Umbilical cord (tissue), 2 donors: ENCODE measurements around the gene MMP2. TPM values are rescaled to one million over a fixed set of nuclear protein-coding genes. Genes with fewer than 3 reads are reported as not detected.

Experiments
- DNase-seq: peaks from one replicate; pipeline ENCODE4 v3.0.0-alpha.2; 2015; ENCODE audit warnings: low spot score
- total RNA-seq: library from RNA; depleted of rRNA; stranded (reverse); fragments of >200 nt; gene quantifications from one replicate; pipeline ENCODE4 v1.2.3, GENCODE V29; 2014; ENCODE audit warnings: low replicate concordance; ENCODE audit not compliant: insufficient read depth

The MMP2 gene
- total RNA-seq, result 175 TPM

DNA sequence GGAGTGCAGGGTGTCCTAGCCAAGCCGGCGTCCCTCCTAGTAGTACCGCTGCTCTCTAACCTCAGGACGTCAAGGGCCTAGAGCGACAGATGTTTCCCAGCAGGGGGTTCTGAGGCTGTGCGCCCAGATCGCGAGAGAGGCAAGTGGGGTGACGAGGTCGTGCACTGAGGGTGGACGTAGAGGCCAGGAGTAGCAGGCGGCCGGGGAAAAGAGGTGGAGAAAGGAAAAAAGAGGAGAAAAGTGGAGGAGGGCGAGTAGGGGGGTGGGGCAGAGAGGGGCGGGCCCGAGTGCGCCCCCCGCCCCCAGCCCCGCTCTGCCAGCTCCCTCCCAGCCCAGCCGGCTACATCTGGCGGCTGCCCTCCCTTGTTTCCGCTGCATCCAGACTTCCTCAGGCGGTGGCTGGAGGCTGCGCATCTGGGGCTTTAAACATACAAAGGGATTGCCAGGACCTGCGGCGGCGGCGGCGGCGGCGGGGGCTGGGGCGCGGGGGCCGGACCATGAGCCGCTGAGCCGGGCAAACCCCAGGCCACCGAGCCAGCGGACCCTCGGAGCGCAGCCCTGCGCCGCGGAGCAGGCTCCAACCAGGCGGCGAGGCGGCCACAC is at the start of gene MMP2:
Gene MMP2, plus strand, starts transcription at position 372 of the 603 bp plus-strand sequence. CDS start 282 bp downstream, outside the sequence.
- DNase-seq, result peak; percentile 89

DNA sequence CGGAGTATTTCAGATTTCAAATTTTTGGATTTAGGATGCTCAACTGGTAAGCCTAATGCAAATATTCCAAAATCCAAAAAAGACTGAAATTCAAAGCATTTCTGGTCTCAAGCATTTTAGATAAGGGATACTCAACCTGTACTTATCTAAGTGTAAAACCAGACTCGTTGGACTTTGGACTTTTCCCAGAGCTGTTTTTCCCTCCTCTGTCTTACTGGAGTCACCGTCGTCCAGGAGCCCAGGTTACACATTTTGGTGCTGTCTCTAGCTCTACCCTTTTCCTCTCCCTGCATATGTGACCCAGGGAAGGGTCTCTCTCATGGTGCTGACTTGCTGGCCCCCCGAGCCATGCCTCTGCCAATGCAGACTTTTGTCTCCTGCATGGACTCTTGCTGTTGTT is 46.0 kb upstream of the MMP2 start:
- no peak for DNase-seq

DNA sequence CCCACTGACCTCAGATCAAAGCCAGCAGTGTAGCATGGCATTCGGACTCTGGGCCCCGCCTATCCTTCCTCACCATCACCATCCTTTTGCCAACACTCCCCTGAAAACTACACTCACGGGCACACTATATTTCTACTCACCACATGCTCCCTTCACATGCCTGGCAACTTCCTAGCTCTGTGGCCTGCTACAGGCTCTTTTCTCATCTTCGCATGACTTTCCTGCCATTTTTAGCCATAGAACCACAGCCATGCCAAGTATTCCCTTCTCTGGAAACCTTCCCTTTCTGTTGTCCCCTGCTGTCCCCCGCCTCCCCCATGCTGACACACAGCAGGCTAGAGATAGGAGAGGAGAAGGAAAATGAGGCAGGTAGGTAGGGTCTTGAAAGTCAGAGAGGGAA is 45.5 kb upstream of the MMP2 start:
- DNase-seq, result no peak

DNA sequence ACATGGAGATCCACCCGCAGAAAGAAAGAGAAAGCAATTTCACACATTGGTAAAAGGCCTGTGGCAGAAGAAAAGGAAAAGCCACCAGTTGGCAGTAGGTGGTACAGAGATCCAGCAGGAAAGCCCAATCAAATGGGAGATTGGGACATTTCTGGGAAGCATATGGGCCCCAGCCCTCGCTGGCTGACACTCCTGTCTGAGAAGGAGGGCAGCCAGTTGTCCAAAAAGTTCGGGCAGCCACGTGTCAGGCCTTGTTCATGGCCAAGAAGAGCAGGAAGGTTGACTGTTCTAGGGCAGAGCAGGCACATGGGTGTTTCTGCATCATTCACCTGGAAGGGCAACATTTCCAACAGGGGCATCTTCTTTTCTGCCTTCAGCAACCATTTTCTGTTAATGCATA is 45.0 kb upstream of the MMP2 start:
- no peak for DNase-seq

DNA sequence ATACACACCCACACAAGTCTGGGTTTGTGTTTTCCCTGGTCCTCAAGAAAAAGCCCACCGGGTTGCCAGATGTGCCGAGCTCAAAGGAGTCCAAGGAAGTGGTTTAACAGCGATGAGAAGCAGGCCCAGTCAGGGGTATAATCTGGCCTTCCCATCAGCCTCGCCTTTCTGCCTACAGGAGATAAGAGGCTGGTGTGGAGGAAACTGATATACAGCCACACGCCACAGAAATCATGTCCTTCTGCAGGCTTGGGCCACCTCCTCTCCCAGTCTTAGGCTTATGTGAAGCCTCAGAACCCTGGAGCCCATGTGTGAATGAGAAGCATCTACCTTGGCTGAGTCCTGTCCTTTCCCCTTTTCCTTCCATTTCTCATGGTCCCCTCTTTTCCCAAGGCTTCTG is 43.6 kb upstream of the MMP2 start:
- DNase-seq, result no peak

DNA sequence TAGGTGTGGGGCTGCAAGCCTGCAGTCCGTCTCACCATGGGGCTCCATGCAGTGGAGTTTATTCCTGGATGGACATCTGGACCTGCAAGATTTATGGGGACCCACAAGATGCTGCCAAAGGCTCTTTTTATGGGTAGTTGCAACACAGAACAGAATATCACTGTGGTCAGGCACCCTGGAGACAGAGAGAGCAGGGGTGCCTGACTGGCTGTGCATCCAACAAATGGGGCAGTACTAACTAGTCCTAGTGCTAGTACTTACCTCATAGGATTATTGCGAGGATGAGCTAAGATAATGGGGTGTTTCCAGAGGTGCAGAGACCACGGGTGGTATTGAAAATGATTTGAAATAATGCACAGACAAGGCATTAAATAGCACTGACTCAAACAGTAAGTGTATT is 42.4 kb upstream of the MMP2 start:
- no peak for DNase-seq

DNA sequence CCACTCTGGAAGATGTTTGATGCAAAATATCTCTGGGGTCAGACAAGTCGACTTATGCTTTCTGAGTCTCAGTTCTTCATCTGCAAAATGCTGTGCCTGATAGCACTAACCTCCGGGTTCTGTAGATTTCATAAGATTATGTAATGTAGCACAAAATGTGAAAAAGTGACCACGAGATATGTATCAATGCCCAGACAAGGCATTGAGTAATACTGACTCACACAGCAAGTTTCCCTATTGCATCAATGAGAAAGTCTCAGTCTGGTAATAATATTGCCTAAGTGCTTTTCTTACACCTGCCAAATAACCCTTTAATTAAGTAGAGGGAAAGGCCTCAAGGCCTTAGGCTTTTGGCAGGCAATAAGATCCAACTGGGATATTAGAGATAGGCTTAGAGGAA is 41.4 kb upstream of the MMP2 start:
- DNase-seq, result no peak

DNA sequence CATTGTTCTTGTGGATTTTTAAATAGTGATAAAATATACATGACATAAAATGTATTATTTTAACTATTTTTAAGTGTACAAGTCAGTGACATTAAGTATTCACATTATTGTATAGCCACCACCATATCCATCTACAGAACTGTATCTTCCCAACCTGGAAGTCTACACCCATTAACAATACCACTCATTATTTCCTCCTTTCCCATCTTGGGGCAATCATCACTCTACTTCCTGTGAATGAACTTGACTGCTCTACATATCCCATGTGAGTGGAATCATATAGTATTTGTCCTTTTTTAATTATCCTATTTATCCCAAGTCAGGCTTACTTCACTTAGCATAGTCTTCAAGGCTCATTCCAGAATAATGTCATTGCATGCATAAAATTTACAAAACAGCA is 40.7 kb upstream of the MMP2 start:
- DNase-seq, result no peak

DNA sequence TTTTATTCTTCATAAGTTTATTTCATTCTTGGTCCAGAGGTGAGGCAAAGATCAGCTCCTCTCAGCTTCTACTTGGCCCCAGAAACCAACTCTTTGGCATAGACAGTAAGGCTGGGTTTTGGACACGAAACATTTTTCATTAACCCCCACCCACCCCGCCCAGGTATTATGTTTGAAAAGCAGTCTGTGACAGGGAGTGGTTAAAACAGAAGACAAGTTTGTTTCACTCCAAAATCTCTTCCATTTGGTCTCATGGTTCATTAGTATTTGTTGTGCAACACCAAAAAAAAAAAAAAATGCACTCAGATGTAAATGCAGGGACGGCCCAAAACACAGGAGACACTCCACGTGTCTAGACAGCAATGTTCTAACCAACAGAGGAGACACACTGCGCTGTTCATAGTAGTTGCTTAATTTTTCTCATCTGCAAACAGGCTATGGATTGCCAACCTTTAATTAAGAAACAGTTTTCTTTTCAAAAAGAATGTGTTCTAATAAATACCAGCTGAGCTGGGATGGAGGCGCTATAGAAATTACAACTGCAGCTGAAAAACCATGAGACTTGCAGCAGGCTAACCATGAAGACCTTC is 39.8 kb upstream of the MMP2 start:
- no peak for DNase-seq

DNA sequence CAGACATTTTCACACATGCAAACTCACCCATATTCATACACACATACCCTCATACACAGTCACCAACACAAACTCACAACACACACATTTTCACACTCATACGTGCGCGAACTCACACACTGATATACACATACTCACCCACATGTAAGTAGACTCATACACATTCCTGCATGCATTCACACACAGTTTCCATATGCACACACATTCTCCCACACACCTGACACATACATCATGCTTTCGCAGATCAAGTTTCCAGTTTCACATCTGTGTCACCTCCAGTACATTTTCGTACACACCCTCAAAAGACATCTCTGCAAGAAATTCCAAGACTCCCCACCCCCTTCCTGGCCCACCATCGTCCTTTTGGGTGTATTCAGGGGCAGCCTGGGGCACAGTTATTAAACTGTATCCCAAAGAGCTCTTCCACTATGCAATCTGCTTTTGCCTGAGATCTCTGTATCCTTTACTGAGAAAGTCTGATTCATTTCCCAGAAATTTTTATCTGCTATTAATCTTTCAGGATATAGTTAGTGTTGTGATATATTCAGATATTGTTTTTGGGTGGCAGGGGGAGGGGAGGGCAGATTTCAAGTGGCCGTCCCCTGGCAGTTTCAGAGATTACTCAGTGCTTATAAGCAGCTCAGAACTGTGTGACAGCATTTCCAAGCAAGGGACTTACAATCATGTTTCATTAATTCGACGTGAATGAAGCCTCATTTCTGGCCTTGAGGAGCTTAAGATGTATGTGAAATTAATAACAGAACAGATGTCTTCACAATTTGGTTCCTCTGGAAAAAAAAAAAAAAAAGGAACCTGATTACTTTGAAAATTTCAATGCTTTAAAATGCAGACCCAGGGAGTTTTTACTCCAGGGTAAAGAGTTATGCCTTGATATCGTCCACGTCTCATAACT is 35.3 kb upstream of the MMP2 start:
- peak; percentile 39 for DNase-seq

DNA sequence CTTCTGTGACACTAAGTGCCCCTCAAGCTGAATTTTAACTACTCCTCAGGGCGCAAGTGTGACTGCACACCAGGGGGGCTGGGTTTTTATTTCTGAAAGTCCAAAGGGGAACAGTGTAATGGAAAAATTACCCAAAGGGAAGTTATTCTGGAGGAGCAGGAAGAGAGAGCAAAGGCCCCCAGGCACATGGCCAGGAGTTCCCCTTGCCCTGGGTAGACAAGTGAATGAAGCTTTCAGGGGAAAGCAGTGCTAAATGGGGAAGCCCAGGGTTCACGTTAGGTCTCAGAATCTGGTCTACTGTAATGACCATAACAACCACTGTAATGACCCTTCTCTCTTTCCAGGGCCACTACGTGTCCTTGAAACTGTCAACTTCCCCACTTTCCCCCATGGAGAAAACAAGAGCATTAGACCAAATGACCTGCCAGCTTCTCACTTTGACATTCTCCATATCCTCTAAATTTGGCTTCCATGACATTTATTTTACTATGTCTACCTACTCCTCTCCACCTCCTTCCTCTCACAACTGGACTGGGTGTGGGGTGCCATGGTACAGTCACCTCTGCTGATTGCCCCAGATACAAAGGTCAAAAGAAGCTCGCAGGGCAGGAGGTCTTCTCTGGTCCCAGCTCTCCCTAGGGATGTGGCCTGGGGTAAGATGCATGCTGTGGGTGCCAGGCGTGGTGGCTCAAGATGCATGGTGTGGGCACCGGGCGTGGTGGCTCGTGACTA is 34.1 kb upstream of the MMP2 start:
- peak; percentile 36 for DNase-seq

DNA sequence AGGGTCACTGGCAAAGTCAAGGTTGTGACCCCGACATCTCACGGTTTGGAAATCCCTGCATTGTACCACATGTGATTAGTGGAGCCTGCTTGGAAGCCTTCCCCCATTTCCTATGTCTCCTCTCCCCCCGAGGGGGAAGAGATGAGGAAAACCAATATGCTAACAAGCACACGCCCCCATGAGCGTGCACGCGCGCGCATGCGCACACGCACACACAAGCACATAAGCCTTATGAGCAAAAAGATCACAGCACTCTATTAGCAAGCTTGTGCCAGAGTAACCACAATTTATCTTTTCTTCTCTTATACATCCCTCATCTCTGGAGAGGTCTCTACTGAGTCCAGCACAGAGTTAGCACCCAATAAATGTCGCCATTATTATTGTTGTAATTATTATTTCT is 31.8 kb upstream of the MMP2 start:
- no peak for DNase-seq

DNA sequence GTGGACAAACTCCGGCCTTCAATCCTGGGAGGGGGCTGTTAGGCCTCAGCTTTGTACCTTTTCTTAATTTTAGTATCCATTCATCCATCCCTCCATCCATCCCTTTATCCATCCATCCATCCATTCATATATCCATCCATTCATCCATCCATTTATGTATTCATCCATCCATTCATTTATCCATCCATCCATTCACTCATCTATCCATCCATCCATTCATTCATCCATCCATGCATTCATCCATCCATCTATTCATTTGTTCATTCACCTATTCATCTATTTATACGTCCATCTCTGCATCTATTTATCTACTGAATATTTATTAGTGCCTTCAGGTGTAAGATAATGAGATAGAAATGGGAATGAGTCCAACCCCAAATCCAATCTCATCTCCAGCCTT is 26.0 kb upstream of the MMP2 start:
- DNase-seq, result no peak

DNA sequence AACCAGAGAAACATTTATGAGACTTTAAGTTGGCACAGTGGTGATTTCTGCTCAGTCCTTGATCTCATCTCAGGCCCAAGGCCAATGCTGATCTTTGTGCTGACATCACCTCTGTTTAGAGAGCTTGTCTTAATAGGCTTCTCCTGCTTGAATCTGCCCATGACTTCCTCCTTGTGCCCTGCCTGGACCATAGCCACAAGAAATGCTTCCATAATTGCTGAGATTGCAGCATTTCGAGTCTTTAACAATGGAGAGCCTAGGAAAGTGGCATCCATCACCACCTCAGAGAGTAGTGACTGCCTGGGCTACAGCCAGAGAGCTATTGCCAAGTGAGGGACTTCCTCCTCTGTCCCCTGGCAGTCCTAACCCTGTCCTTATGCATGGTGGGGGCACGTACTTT is 25.1 kb upstream of the MMP2 start:
- peak; percentile 48 for DNase-seq

DNA sequence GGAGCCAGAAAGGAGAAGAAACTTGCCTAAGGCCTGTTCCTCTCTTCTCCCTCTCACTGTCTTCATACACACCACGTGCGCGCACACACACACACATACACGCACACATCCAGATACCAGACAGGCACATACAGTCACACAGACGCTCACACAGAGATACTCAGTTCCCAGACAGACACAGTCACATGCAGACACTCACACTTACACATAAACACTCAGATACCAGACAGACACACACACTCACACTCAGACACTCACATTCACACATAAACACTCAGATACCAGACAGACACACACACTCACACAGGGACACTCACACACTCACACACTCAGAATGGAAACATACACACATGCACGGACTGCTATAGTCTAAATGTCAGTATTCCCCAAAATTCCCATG is 24.1 kb upstream of the MMP2 start:
- no peak for DNase-seq

DNA sequence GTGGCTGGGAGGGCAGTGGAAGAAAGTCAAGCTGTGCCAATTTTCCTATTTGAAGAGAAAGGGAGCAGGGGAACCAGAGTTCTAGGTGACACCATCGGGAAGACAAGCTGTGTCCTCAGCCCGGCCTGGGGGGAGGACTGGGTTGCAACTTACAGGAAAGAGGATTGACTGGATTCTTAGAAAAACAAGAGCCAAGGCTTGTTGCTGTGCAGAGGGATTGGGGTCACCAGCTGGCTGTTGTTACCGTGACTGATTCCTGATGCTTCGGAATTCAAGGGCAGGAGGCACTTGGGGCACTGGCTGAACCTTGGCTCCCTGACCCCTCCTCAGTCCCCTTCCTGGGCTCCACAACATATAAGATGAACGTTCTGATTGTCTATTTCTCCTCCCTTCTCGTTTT is 16.8 kb upstream of the MMP2 start:
- no peak for DNase-seq

DNA sequence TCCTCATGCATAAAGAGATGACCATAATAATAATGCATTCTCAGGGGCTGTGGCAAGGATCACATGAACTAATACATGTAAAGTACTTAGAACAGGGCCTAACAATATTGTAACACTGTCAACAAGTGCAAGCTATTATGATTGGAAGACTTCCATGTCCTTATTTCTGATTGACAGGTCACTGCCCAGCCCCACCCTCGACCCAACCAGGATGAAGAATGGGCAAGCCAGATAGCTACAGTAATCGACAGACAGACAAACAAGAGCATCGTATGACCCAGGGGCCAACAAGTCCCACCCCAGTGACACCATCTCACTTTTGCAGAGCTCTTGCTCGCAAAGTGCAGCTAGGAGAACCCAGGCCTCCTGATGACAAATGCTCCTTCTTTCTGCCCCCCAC is 14.6 kb upstream of the MMP2 start:
- DNase-seq, result no peak

DNA sequence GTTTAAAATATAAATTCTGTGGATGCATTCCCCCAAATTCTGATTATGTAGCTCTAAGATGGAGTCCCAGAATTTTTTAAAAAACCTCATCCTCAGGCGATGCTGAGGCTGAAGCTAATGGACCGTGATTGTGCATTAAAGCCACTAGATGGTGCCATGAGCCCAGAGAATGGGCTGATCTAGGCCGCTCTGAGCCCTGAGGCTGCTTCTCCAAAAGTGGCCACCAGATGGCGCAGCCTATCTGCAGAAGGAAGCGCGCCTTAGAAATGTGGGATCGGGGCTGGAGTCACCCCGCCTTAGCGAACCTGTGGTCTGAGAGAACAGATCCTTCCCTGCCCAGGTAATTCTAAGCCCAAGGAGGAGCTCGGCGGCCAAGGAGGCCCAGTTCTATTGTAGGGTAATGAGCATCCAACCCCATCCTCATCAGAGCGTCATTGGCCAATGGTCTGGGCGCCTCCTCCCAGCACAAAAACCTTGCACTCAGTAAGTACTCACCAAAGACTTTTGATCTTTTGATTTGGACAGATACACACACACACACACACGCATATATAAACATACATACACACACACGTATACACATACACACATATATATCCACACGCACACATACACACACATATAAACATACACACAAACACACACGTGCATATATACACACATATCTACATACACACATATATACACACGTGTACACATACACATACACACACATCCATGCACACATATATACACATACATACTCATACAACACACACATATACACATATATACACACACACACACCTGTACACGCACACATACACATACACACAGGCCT is 13.7 kb upstream of the MMP2 start:
- peak; percentile 88 for DNase-seq

DNA sequence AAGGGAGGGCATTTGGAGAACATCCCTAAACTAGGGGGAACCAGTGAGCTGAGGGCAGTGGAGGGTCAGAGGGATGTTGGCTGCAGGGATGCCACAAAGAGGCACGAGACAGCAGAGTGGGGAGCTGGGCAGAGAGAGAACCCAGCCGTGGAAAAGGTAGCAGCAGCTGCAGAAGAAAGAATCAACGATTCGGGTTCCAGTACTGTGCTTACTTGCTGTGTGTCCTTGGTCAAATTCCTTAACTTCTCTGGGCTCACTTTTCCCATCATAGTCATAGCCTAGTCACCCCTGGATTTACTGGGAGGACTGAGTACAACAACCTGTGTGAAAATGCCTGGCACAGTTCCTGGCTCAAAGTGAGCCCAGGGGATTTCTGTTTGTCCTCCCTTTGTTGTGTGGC is 12.8 kb upstream of the MMP2 start:
- no peak for DNase-seq

DNA sequence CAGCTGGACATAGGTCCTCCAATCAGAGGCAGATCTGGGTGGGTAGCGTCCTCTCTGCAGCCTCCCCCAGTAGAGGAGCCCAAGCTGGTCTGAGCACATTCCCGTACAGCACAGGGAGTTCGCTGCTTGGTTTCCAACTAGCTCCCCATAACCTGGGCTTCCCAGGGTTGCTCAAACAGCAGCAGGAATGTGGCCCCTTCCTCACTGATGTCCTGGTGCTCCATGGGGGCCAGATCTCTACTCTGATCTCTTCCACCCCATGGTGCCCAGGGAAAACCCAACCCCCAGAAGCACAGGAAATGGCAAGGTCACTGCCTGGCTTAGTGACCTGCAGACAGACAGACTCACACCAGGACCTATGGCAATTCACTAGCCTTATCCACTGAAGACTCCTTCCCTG is 11.1 kb upstream of the MMP2 start:
- DNase-seq, result no peak

DNA sequence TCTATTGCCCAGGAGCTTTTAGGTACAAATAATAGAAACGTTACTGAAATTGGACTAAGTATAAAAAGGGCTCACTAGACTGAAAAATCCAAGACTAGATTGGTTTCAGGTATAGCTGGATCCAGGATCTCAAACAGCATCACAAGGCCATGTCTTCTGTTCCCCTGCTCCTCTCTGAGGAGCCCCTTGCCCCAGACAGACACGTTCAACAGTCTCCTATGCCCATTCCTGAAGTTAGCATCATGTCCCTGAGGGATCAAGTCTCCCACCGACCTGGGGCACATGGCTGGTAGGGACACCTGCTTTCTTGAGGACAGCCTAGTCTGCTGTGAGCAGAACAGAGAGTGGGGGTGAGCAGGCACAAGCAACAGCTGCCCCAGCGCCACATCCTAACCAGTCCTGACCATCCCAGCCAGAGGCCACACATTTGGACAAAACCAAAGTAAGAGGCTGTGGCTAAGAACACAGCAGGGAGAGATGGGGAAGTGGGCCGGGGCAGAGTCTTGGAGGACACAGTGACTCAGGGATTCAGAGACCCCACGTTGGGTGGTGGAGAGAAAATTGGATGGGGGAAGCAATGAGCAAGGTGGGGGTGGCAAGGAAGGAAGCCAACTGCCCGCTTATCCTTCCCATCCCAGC is 10.5 kb upstream of the MMP2 start:
- DNase-seq, result no peak
